ENCODE measurements around the gene CDH13.
A peak's percentile ranks its signal among the peaks of the same experiment; 100 is the strongest.

The CDH13 gene

GRCh38 chr16:83393196-83393981 lies 766.6 kb downstream of the CDH13 start:
- DNase-seq, result no peak

- peak; percentile 8 for DNase-seq
Measured at GRCh38 chr16:83397601-83398291, 771.0 kb downstream of the CDH13 start.

- no peak for DNase-seq
Measured at GRCh38 chr16:83400234-83400633, 773.5 kb downstream of the CDH13 start.

DNA sequence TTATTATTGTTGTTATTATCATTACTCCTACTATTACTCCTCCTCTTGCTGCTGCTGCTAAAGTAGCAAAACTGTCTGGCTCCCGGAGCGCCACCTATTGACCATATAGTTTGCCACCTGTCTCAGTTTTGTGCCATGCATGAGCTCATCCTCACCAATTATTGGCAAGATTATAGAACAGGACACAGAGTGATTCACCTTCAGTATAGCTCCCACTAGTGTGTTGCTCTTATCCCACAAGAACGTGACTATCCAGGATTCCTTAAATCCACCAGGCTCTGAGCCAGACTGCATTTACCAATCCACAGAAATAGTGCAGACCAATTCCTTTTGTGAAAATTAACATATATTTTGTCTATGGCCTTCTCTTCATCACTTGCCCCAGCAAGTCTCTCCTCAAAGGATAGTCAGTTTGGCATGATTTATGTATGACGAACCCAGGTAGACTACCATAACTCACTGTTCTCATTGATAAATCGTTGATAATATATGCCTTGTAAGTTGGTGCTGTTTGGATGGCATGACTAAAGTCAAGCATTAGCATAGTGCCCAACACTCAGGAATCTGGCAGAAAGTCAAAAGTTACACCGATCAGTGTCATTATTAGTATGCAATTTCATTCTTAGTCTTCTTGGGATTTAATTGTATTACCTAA lies 775.5 kb downstream of the CDH13 start:
- DNase-seq, result no peak

- DNase-seq, result no peak
Measured at GRCh38 chr16:83402967-83403366, 776.2 kb downstream of the CDH13 start.

GRCh38 chr16:83403761-83404160 lies 777.0 kb downstream of the CDH13 start:
- DNase-seq, result no peak

GRCh38 chr16:83404261-83404660 lies 777.5 kb downstream of the CDH13 start:
- DNase-seq, result no peak

DNA sequence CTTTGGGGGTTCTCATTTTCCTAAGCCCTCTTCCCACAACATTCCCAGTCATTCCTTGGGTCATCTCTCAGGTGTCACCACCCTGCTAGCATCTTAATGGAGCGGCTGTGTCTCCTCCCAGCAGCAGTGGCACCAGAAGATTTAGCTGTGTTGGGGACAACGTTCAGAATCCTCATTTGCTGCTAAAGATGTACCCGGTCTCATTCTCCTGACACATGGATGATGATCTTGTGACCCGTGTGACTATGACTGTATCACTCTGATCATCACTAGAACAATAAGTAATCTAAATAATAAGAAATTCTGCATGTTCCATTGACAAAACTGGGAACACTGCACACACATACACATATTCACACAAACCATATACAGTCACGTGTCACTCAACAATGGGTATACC lies 781.2 kb downstream of the CDH13 start:
- DNase-seq, result no peak

DNA sequence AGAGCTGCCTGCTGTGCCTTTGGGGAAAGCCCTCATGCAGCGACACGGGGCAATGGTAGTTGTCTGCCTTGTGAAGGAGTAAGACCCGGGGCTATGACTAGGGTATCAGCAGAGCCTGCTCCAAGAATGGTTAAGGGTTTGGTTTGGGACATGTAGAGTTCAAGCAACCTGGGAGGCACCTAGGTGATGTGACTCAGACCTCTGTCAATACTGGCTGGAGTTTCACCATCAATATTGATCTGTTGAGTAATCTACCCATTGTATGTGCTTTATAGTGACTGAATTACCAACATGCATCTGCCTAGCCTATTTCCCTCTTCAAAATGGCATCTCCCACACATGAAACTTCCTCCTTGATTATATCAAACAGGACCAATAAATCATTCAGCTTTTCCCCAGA lies 782.6 kb downstream of the CDH13 start:
- no peak for DNase-seq

DNA sequence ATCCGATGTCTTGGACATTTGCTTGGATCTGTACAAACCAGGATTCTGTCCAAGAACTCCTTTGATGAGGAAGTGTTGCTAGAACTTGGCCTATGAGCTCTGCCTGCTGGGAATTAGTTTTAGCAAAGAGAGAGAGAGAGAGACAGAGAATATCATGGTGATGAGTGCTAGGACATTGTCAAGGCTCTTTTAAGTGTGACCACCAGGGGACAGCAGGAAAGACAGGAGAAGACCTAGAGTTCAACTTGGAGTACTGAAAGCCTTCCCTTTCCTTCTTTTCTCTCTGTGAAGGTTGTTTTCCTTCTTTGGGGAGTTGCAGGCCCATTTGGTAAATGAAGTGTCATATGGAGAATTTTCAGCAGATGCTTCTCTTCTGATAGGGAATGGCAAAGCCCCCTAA lies 791.8 kb downstream of the CDH13 start:
- no peak for DNase-seq

DNA sequence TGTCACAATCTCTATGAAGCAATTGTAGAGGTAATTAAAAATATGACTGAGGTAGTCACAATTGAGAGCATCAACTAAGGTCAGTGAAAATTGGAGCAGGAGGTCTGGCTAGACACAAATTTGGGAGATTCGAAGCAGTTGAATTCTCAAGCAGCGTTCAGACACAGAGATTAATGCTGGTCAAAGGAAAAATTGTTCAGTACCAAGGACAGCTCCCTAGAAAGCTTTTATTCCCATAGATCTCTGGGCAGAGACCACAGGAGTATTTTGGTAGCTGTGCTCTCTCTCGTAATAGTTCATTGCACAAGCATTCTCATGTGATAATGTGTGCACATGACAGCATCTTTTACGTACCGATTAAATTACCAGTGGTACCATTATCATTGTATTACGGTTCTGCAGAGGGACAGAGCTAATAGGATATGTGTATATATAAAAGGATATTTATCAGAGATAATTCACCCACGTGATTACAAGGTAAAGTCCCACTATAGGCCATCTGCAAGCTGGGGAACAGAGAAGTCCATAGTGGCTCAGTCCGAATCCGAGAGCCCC lies 793.5 kb downstream of the CDH13 start:
- DNase-seq, result no peak

- no peak for DNase-seq
Measured at GRCh38 chr16:83433201-83433600, 806.4 kb downstream of the CDH13 start.

- DNase-seq, result no peak
Measured at GRCh38 chr16:83437036-83437435, 810.3 kb downstream of the CDH13 start.

GRCh38 chr16:83438326-83438725 lies 811.6 kb downstream of the CDH13 start:
- DNase-seq, result no peak

- DNase-seq, result no peak
Measured at GRCh38 chr16:83439412-83439811, 812.6 kb downstream of the CDH13 start.

DNA sequence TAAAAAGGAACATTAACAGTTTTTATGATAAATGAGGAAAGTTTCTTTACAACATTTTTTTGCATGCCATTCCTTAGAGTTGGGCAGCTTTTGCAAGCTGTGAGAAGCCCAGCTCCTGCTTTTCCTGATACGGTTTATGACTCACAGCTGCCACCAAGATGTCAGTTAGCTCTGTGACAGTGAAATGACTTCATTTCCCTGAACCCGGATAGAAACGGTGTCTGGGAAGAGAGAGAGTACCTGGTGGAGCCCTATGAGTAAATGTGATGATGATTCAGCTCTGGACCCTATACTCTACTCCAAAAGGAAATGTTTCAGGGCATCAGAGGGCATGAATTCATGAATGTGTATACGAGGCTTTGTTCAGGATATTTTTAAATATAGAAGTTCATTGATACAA lies 814.7 kb downstream of the CDH13 start:
- no peak for DNase-seq

DNA sequence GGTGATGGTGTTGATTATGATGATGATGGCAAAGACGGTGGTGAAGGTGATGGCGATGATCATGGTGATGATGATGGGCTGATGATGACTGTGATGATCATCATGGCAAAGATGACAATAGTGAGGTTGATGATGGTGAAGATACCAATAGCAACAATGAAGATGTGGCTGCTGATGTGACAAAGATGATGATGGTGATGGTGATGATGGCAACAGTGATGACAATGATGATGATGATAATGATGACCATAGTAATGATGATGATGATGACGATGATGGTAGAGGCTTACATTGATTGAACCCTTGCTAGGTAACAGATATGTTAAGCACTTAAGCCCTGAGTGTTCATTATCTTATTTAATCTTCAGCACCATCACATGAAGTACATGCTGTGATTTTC lies 817.2 kb downstream of the CDH13 start:
- DNase-seq, result no peak

DNA sequence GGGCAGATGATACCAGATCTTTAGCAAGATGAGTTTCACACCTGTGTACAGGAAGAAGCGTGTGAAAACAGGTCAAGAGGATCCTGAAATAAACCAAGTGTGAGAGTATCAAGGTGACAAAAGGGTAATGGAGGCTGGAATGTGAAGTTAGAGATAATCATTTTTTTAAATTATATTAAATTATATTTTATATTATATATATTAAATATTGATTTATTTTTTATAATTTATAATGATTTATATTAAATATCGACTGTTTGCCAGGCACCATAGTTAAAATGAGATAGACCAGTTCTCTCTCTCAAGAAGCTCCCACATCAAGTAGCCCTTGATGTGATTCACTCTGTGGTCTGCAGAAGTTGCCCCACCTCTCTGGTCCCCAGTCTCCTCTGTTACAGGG lies 820.8 kb downstream of the CDH13 start:
- no peak for DNase-seq

DNA sequence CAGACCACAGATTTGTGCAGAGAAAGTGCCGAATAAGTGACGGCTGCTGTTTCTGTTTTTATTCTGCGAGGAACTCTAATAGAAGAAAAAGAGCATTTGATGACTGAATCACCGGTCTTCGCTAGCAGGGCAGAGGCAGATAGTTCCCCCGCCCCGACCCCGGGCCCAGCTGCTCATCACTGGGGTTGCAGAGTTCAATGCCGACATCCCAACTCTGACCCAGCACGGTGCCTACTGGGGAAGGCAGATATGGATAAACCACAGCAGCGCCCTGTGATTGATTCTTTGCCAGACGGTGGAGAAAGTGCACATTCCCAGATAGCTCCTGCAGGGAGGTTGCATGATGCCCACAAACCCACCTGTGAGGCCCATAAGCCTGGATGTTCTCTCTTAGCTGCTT lies 823.1 kb downstream of the CDH13 start:
- no peak for DNase-seq

GRCh38 chr16:83453977-83454376 lies 827.2 kb downstream of the CDH13 start:
- DNase-seq, result no peak

GRCh38 chr16:83455716-83456115 lies 828.9 kb downstream of the CDH13 start:
- DNase-seq, result no peak

DNA sequence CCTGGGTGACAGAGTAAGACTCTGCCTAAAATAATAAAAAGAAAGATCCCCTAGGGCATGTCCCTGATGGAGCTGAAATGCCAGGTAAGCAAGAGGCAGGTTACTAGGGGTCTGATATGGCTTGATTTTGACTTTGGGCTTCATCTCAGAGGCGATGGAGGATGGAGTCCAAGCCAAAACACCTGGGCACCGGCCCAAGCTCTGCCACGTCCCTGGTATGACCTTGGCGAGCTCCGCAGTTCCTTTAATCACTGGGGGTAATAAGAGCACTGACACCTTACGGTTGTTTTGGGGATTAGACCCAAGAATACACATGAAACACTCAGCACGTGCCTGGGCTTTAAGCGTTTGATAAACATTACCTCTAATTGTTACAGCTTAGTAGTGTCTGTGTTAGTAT lies 830.2 kb downstream of the CDH13 start:
- DNase-seq, result no peak

GRCh38 chr16:83458612-83459011 lies 831.8 kb downstream of the CDH13 start:
- DNase-seq, result no peak

- no peak for DNase-seq
Measured at GRCh38 chr16:83464991-83465390, 838.2 kb downstream of the CDH13 start.
